OCI-LY1 (cell line): ENCODE measurements around the gene FAM53B.

Source experiments
- EZH2 ChIP-seq: fragments of 200-600 bp; sonication (generic), shearing (Covaris generic); IDR thresholded peaks from 2 replicates; pipeline ENCODE4 v1.8.0; 2017; ENCODE audit warnings: borderline replicate concordance, mixed run types, mild to moderate bottlenecking, antibody characterized with exemption, low read length, moderate library complexity, mixed read lengths
- TF ChIP-seq, protein P1 (sequence below): fragments of 200-600 bp; sonication (generic), shearing (Covaris generic); IDR thresholded peaks from 2 replicates; pipeline ENCODE4 v1.5.1; 2017; ENCODE audit warnings: mild to moderate bottlenecking, antibody characterized with exemption, low read length, moderate library complexity, mixed read lengths

DNA sequence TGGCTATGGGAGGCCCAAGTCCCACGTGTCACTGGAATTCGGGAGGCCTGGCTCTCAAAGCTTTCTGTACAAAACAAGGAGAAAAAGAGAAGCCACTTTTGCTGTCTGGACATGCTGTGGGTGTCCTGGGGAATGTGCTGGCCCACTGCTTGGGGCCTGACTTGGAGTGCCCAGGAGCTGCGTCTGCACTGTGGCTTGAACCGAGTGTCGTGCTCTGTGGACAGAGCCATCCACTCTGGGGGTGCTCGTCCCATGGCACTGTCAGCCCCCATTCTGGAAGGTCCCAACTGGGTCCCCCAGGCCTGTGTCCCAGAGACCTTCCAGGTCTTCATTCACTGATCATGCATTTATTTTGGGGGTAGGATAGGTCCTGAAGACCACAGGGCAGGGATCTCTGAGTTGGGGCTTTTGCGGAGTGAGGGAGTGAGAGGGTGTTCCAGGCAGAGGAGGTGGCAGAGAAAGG, 144.6 kb downstream of the FAM53B start:
- no peak for TF ChIP-seq EZH2
- TF ChIP-seq, protein P1, sequence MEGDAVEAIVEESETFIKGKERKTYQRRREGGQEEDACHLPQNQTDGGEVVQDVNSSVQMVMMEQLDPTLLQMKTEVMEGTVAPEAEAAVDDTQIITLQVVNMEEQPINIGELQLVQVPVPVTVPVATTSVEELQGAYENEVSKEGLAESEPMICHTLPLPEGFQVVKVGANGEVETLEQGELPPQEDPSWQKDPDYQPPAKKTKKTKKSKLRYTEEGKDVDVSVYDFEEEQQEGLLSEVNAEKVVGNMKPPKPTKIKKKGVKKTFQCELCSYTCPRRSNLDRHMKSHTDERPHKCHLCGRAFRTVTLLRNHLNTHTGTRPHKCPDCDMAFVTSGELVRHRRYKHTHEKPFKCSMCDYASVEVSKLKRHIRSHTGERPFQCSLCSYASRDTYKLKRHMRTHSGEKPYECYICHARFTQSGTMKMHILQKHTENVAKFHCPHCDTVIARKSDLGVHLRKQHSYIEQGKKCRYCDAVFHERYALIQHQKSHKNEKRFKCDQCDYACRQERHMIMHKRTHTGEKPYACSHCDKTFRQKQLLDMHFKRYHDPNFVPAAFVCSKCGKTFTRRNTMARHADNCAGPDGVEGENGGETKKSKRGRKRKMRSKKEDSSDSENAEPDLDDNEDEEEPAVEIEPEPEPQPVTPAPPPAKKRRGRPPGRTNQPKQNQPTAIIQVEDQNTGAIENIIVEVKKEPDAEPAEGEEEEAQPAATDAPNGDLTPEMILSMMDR: no peak
